ENCODE measurements around the gene PLEKHG1. TPM values are rescaled to one million over a fixed set of nuclear protein-coding genes. Genes with fewer than 3 reads are reported as not detected.

Gene PLEKHG1
- total and polyA plus RNA-seq, 2 donors (not counting 1 experiment from before 2014, with no cell fraction given): 66.2 to 450 TPM

DNA sequence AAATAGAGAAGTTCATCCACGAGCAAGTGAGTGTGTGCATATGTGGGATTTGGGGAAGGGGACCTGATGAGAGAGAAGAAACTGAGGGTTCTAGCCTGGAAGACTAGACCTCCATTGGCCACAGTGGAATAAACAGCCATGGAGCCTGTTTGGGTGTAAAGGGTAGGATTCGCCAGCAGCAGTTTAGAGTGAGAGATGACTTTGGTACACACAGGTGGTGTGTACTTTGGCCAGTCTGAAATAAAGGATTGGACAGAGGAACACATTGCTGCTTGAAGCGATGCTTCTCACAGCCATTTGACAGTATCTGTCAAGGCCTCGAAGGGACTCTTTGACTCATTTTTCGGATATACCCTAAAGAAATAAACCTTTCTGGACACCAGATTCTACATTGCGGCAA, 29.2 kb downstream of the PLEKHG1 start:
- no peaks in the 10 kb centered on the region for H3K27me3 Mint-ChIP-seq
- ATAC-seq (ENCODE audit: low read depth) (no peak), DNase-seq (no peak)
- no peak overlapping the region for H3K4me3 ChIP-seq (ENCODE audit: control extremely low read depth in 1 of 5, extremely low read depth in 1 of 5, insufficient read depth in 1 of 5, low read depth in 2 of 5, low read length in 4 of 5)
- POLR2A ChIA-PET: no interaction called here
- H3K27ac ChIP-seq (ENCODE audit: low read length in 2 of 2): peak overlapping the region in 1 of 2 donors; percentile 96
- no peaks in the 10 kb centered on the region for H4K20me1 ChIP-seq (ENCODE audit: control insufficient read depth, insufficient read depth, low read length, poor library complexity, severe bottlenecking)
- TF ChIP-seq, protein P1, sequence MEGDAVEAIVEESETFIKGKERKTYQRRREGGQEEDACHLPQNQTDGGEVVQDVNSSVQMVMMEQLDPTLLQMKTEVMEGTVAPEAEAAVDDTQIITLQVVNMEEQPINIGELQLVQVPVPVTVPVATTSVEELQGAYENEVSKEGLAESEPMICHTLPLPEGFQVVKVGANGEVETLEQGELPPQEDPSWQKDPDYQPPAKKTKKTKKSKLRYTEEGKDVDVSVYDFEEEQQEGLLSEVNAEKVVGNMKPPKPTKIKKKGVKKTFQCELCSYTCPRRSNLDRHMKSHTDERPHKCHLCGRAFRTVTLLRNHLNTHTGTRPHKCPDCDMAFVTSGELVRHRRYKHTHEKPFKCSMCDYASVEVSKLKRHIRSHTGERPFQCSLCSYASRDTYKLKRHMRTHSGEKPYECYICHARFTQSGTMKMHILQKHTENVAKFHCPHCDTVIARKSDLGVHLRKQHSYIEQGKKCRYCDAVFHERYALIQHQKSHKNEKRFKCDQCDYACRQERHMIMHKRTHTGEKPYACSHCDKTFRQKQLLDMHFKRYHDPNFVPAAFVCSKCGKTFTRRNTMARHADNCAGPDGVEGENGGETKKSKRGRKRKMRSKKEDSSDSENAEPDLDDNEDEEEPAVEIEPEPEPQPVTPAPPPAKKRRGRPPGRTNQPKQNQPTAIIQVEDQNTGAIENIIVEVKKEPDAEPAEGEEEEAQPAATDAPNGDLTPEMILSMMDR (IDR thresholded peaks at IDR 0.05): no peak
- TF ChIP-seq EZH2 (IDR thresholded peaks at IDR 0.05; ENCODE audit: borderline replicate concordance, insufficient read depth, low read depth, low read length, poor library complexity, severe bottlenecking): no peak
- CTCF ChIA-PET: no interaction called here
- intact Hi-C loops (cut with micrococcal nuclease): no loop called here
- H2AFZ ChIP-seq (ENCODE audit: insufficient read depth, low read depth, low read length, poor library complexity, severe bottlenecking): no peak overlapping the region
- H3K4me2 ChIP-seq (replicated peaks; ENCODE audit: low read depth, low read length, poor library complexity, severe bottlenecking): peak overlapping the region; percentile 41
- H3K4me1 ChIP-seq (ENCODE audit: control insufficient read depth in 2 of 2, insufficient read depth in 2 of 2, low read length in 2 of 2): peaks cover 81 to 92% of the 10 kb centered on the region in 2 donors
- H3K27me3 ChIP-seq (replicated peaks in 1 of 4; ENCODE audit: control extremely low read depth in 1 of 4, control insufficient read depth in 3 of 4, insufficient read depth in 4 of 4, low read length in 3 of 4): no peaks in the 10 kb centered on the region
- H3K9me3 ChIP-seq (ENCODE audit: control extremely low read depth in 1 of 3, control insufficient read depth in 2 of 3, insufficient read depth in 1 of 3, low read length in 2 of 3): peaks cover 0 to 7% (median 0%) of the 10 kb centered on the region in 3 donors
- peak overlapping the region; percentile 52 for H3K4me3 Mint-ChIP-seq
- no peak overlapping the region for H3K9ac ChIP-seq (ENCODE audit: low read length)
- peaks cover 1 to 5% of the 10 kb centered on the region in 2 experiments for H3K36me3 ChIP-seq (replicated peaks in 1 of 2; ENCODE audit: control extremely low read depth in 1 of 2, control insufficient read depth in 1 of 2, extremely low read depth in 1 of 2, insufficient read depth in 2 of 2, low read length in 1 of 2)
- H3K79me2 ChIP-seq (ENCODE audit: control insufficient read depth, insufficient read depth, low read length): peaks cover 95% of the 10 kb centered on the region
- H3K9me3 Mint-ChIP-seq (ENCODE audit: insufficient read depth): no peaks in the 10 kb centered on the region
- WGBS (ENCODE audit: insufficient coverage): 41% methylated on average over 2 of the region's 6 CpGs
- H3K4me1 Mint-ChIP-seq: peaks cover 84% of the 10 kb centered on the region
- peak overlapping the region; percentile 83 for H3K27ac Mint-ChIP-seq

GRCh38 chr6:150631283-150631983, 31.7 kb downstream of the PLEKHG1 start:
- intact Hi-C loops (cut with micrococcal nuclease): loop anchor here (1.0 to 10.0 kb wide), 3 partner anchors 8 to 214 kb away; no protein-coding TSS in a partner anchor
- Histone ChIP-seq H3K27ac (ENCODE audit: low read length in 2 of 2) (peak overlapping the region; percentile 91 to 94), H2AFZ (ENCODE audit: insufficient read depth, low read depth, low read length, poor library complexity, severe bottlenecking) (no peak overlapping the region), H3K36me3 (replicated peaks in 1 of 2; ENCODE audit: control extremely low read depth in 1 of 2, control insufficient read depth in 1 of 2, extremely low read depth in 1 of 2, insufficient read depth in 2 of 2, low read length in 1 of 2) (peaks cover 0 to under 1% of the 10 kb centered on the region in 2 experiments), H3K4me1 (ENCODE audit: control insufficient read depth in 2 of 2, insufficient read depth in 2 of 2, low read length in 2 of 2) (peaks cover 79 to 89% of the 10 kb centered on the region in 2 donors), H3K9ac (ENCODE audit: low read length) (peak overlapping the region; percentile 79), H3K79me2 (ENCODE audit: control insufficient read depth, insufficient read depth, low read length) (peaks cover 98% of the 10 kb centered on the region), H4K20me1 (ENCODE audit: control insufficient read depth, insufficient read depth, low read length, poor library complexity, severe bottlenecking) (no peaks in the 10 kb centered on the region), H3K4me2 (replicated peaks; ENCODE audit: low read depth, low read length, poor library complexity, severe bottlenecking) (peak overlapping the region; percentile 77), H3K27me3 (replicated peaks in 1 of 4; ENCODE audit: control extremely low read depth in 1 of 4, control insufficient read depth in 3 of 4, insufficient read depth in 4 of 4, low read length in 3 of 4) (no peaks in the 10 kb centered on the region), H3K4me3 (ENCODE audit: control extremely low read depth in 1 of 5, extremely low read depth in 1 of 5, insufficient read depth in 1 of 5, low read depth in 2 of 5, low read length in 4 of 5) (peak overlapping the region; percentile 5 to 75 (median 15)), H3K9me3 (ENCODE audit: control extremely low read depth in 1 of 3, control insufficient read depth in 2 of 3, insufficient read depth in 1 of 3, low read length in 2 of 3) (peaks cover 0 to under 1% (median 0%) of the 10 kb centered on the region in 3 donors)
- Mint-ChIP-seq H3K27me3 (no peaks in the 10 kb centered on the region), H3K9me3 (ENCODE audit: insufficient read depth) (no peaks in the 10 kb centered on the region), H3K4me3 (peak overlapping the region; percentile 98), H3K27ac (peak overlapping the region; percentile 93), H3K4me1 (peaks cover 83% of the 10 kb centered on the region)
- TF ChIP-seq, protein P1 (IDR thresholded peaks at IDR 0.05): no peak
- TF ChIP-seq EZH2 (IDR thresholded peaks at IDR 0.05; ENCODE audit: borderline replicate concordance, insufficient read depth, low read depth, low read length, poor library complexity, severe bottlenecking): no peak
- ATAC-seq (ENCODE audit: low read depth) (peak; percentile 68), DNase-seq (peak; percentile 89)
- POLR2A ChIA-PET: interaction anchor here (1.5 to 9.2 kb wide), 3 partner anchors 8 to 30 kb away, joined by 5 to 84 read pairs (median 48); partner anchors contain the start of gene PLEKHG1
- CTCF ChIA-PET: interaction anchor here (0.7 to 1.9 kb wide), 9 partner anchors 8 to 213 kb away, joined by 3 to 5 read pairs (median 3); partner anchors contain the start of gene PLEKHG1
- 15% methylated on average over 8 of the region's 12 CpGs for WGBS (ENCODE audit: insufficient coverage)
